ENCODE results near the gene BMP2K. TPM values are rescaled to one million over a fixed set of nuclear protein-coding genes. Genes with fewer than 3 reads are reported as not detected.
A peak's percentile ranks its signal among the peaks of the same experiment; 100 is the strongest.

The BMP2K gene
- total RNA-seq, 1 donor, result 78.4 TPM

DNA sequence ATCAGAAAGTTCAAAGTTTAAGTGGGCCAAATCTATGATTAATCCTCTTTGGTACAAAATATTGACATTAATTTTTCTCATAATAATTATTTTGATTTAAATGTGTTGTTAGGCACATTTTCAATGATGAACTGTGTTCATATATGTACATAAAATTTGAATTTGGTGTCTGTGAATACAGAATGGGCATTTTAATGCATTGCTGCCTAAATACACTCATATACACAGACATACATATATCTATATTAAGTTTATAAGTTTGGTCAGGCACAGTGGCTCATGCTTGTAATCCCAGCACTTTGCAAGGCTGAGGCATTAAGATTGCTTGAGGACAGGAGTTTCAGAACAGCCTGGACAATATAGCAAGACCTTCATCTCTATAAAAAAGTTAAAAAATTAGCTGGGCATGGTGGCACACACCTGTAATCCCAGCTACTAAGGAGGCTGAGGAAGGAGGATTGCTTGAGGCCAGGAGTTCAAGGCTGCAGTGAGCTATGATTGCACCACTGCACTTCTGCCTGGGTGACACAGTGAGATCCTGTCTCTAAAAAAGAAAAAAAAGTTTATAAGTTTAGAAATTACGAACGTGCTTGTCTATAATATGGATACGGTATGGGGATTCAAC, 12.3 kb upstream of the BMP2K start:
- no peak for DNase-seq (ENCODE audit: low read depth in 2 of 3, low spot score in 2 of 3)

DNA sequence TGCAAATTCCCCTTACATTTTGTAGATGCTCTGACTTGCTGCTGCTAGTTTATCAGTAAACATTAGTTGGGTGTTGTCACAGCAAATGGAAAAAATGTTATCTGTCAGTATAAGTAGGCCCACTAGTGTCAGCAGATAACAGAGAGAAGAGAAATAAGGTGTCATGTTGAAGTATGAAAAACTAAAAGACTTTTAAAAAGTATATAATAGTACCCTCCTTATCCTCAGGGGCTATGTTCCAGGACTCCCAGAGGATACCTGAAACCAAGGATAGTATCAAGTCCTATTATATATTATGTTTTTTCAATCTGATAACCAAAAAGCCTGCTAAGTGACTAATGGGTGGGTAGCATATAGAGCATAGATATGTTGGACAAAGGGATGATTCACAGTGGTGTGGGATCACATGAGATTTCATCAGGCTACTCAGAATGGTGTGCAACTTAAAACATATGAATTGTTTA, 11.6 kb upstream of the BMP2K start:
- DNase-seq (ENCODE audit: low read depth in 2 of 3, low spot score in 2 of 3), result no peak

DNA sequence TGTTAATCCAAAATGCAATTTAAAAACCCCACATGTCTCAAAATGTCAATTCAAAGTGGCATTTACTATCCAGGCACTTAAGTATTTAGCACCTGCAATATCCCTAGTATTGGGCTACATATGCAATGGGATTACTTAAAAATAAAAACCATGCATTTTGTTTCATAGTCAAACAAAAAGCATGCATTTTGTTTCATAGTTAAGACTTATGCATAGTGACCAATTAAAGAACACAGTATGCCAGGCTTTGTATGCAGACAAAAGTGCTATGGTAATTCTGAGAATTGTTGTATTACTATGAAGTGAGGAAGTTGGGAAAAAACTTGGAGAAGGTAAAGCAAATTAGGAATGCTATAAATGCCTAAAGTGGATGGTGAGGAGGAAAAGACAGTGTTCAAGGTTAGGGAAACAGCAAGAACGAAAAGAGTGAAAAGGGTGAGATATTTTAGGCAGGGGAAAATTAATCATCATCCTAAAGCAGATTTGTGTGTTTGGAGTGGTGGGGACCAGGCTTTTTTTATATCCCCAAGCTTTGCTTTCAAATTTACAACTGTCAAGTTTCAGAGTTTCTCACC, 10.6 kb upstream of the BMP2K start:
- DNase-seq (ENCODE audit: low read depth in 2 of 3, low spot score in 2 of 3), result no peak

DNA sequence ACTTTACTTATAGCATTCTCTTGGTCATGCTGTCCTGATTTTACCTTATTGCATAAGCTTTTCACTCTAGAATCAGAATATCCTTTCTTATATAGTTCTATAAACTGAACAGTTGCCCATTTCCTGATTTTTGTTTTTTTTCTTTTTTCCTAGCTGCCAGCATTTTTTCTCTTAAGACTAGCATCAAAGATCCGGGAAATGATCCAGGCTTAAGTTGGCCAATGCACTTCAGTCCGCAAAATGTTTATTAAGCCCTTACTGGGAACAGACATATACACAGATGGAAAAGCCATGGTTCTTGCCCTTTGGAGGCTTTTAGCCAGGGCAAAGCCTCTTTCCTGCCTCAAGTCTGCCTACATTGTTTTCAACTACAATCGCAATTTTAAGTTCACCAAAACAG, 10.1 kb upstream of the BMP2K start:
- no peak for DNase-seq (ENCODE audit: low read depth in 2 of 3, low spot score in 2 of 3)

DNA sequence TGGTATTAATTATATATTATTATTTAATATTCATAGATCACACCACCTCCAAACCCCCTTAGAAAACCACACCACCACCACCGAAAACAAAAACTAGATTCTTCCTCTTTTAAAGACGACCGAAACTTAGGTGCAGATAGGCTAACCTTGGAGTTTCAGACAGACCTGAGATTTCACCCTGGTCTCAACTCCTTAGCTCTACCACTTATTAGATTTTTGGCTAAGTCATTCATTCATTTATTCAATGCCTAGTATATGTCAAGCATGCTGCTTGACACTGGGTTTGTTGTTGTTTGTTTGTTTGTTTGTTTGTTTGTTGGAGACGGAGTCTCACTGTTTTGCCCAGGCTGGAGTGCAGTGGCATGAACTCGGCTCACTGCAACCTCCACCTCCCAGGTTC, 9.5 kb upstream of the BMP2K start:
- DNase-seq (ENCODE audit: low read depth in 2 of 3, low spot score in 2 of 3), result no peak

- no peak for DNase-seq (ENCODE audit: low read depth in 2 of 3, low spot score in 2 of 3)
Observed at GRCh38 chr4:78767350-78767749, 8.8 kb upstream of the BMP2K start.

DNA sequence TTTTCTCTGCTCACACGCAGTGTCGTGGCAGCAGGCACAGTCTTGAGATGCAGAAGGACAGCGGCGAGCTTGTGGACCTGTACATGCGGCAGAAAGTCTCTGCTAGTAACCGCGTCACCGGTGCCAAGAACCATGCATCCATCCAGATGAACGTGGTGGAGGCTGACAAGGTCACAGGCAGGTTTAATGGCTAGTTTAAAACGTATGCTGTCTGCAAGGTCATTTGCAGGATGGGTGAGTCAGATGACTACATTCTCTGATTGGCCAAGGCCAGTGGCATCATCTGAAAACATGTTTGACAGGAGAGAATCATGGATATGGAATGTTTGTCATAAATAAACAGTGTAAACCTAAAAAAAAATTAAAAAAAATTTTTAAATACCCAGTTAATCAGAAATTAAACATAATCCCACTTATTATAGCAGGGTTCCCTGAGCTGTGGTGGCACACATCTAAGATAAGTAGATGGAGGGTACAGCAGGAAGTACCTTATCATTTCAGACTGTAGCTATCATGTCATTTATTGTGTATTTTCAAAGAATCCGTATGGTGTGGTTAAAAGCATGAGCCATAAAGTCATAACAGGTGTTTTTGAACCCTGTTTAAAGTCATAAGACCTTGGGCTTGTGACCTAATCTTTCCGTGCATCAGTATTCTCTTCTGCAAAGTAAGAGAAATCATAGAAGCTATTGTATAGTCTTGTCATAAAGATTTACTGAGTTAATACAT, 7.5 kb upstream of the BMP2K start:
- no peak for DNase-seq (ENCODE audit: low read depth in 2 of 3, low spot score in 2 of 3)

DNA sequence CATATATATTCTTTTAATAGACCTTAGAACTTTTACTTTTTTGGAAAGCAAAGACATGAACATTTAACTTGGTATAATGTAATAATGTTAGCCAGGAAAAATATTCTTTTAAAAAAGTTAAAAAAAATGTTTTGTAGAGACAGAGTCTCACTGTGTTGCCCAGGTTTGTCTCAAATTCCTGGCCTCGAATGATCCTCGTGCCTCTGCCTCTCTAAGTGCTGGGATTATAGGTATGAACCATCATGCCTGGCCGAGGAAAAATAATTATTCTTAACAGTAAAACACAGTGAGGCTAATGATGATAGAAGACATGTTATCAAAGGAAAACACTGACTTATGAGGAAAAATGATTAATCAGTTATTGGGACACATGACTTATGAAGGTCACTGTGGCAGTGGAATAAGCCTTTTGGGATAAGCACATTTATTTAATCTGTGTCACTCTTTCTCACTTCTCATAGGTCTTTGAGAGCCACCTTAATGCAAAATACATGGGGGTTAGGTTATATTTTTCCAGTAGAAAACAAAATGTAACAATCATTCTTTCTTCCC, 6.0 kb upstream of the BMP2K start:
- no peak for DNase-seq (ENCODE audit: low read depth in 2 of 3, low spot score in 2 of 3)

DNA sequence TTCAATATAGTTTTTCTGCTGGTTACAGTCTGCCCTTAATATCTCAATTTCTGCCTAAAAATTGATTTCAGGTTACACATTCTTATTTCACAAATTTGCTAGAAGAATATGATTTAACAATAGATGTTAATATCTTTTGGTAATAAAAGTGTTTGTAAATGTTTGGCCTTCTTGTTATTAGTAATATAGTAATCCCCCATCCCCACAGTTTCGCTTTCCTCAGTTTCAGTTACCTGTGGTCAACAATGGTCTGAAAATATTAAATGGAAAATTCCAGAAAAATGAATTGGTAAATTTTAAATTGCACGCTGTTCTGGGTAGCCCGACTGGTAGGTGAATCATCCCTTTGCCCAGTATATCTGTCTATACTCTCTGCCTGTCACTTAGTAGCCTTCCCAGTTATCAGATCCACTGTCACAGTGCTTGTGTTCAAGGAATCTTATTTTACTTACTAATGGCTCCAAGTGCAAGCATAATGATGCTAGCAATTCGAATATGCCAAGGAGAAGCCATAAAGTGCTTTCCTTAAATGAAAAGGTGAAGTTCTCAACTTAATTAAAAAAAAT, 3.5 kb upstream of the BMP2K start:
- no peak for DNase-seq (ENCODE audit: low read depth in 2 of 3, low spot score in 2 of 3)

DNA sequence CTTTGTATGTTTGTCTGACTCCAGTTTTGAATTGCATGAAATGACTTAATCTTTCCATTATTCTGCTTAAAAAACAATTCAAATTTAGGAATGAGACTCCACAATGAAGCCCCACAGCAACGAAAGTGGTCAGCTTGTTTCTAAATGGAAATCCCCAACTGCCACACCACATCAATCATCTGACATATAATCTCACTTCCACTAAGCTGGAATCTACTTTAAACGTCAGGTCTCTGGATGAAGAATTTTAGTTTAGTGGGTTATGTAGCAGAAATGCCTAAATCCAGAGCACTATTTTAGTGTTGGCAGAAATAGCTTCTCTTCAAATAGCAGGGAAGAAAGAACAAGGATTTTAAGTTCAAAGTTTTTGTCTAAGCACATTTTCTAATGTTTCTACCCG, 1.7 kb upstream of the BMP2K start:
- DNase-seq (ENCODE audit: low read depth in 2 of 3, low spot score in 2 of 3), result peak in 1 of 3 donors; percentile 40

DNA sequence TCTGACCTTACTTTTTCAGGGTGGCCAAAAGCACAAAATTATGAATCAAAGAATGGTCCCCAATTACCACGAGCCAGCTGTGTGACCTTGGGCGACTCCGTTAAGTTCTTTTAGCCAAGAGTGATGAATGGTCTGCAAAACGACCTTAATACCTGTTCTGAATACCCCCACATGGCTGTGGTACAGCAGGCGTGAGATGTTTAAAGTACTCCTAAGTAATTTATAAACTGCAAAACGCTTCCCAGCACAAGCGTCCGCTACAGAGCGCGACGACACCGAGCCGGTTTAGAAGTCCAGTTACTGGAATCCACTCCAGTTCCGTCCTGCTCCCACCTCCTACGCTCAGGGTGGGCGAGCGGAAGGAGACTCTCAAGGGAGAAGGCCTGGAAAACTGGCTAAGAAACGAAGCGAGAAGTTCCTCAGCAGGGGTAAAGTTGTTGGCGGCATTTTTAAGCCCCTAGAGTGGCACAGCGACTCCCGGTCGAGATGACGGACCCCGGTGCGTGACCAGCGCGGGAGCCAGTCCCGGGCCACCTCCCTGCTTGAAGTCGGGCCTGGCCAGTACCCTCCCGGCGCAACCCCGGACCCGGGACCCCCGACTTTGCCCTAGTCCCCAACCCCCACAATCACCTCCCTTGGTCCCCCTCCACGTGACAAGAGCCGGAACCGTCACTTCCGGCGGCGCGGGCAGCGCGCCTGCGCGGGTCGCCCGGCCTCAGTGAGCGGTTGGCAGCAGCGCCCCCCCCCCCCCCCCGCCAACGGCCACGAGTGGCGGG, 659 bp upstream of the BMP2K start:
- DNase-seq (ENCODE audit: low read depth in 2 of 3, low spot score in 2 of 3), result peak; percentile 76 to 91 (median 89)

- peak in 2 of 3 donors; percentile 70 to 73 for DNase-seq (ENCODE audit: low read depth in 2 of 3, low spot score in 2 of 3)
Observed at GRCh38 chr4:78776729-78777575, 802 bp downstream of the BMP2K start.

GRCh38 chr4:78777576-78777940, 1.4 kb downstream of the BMP2K start:
- no peak for DNase-seq (ENCODE audit: low read depth in 2 of 3, low spot score in 2 of 3)

- no peak for DNase-seq (ENCODE audit: low read depth in 2 of 3, low spot score in 2 of 3)
Observed at GRCh38 chr4:78778530-78778929, 2.4 kb downstream of the BMP2K start.

DNA sequence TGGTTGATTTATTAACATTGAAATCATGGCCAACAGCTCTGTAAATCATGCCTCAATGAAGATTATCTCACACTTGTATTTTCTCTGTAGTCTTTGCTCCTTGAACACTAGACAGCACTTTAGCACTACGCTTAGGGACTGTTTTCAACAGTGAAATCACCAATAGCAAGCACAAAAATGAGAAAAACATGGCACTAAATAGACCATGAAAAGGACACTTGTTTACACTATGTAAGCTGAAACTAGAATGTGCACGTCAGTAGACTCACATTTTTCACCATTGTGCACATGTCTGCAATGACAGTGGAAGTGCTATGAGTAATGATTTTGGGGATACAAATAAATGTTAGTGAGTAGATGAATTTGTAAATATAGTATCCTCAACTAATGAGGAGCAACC, 3.1 kb downstream of the BMP2K start:
- DNase-seq (ENCODE audit: low read depth in 2 of 3, low spot score in 2 of 3), result no peak

DNA sequence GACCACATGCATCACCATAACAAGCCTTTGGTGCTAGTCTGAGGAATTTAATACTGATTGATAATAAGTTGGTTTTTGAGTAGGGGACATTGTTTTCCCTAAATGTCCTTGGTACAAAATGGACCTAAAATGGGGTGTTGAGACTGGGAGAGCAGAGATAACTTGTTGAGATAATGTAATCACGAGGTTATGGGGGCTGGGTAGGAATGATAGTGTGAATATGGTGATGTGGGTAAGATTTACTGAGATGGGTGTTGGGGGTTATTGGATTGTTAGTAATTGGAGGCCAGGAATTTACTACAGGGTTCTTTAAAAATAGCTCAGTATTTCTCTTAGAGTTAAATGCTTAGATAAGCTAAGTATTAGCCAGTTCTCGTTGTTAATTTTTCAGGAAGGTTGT, 3.9 kb downstream of the BMP2K start:
- no peak for DNase-seq (ENCODE audit: low read depth in 2 of 3, low spot score in 2 of 3)

- no peak for DNase-seq (ENCODE audit: low read depth in 2 of 3, low spot score in 2 of 3)
Observed at GRCh38 chr4:78781139-78781538, 5.0 kb downstream of the BMP2K start.

- DNase-seq (ENCODE audit: low read depth in 2 of 3, low spot score in 2 of 3), result no peak
Observed at GRCh38 chr4:78781924-78782323, 5.8 kb downstream of the BMP2K start.

DNA sequence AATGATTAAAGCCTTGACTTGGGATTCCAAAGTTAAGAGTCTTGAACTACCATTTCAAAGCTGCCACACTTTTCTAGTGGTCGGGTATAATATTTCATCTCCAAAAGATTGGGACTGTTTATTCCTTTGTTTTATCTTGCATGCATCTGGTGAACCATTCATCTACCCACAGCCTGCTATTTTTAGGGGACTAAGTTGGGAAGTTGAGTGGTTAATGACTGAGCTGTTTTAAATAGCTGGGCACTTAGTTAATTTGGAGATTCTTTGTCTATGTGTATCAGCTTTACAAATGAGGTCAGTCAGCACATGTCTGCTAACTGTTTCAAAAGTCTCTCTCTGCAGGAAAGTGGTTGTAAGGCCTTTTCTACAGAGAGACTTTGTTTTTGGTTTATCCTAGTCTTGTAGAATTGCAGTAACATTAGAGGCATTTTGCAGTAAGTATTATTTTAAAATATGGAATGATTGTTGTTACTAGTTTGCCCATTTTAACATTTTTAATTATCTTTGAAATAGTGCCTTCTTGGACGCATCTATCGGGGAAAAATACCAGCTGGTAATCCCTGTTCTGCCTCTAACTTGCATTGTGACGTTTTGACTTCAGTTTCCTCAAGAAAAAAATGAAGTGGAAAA, 8.2 kb downstream of the BMP2K start:
- DNase-seq (ENCODE audit: low read depth in 2 of 3, low spot score in 2 of 3), result peak in 1 of 3 donors; percentile 43
